WTC11 (cell line): ENCODE data around the gene TMEM131L. TPM values are rescaled to one million over a fixed set of nuclear protein-coding genes. Genes with fewer than 3 reads are reported as not detected.
A peak's percentile ranks its signal among the peaks of the same experiment; 100 is the strongest.

Experiments
- ATAC-seq: fragments of 200-7000 bp; cut with Tn5 transposase; 2 replicates; pipeline ENCODE4 v1.10.0; 2021; ENCODE audit warnings: mild to moderate bottlenecking, moderate library complexity
- CTCF ChIA-PET: fragments of 300-600 bp; sonication (Branson Sonifier 250); formaldehyde crosslinking; loops from one replicate; lab custom pipeline; 2021; ENCODE audit warnings: antibody characterized with exemption; lab: Charles Lee
- POLR2A ChIA-PET: fragments of 350-600 bp; sonication (Branson Sonifier 250); formaldehyde crosslinking; loops from one replicate; lab custom pipeline; 2021; ENCODE audit warnings: antibody characterized with exemption; lab: Charles Lee
- DNase-seq: peaks from one replicate; pipeline ENCODE4 v3.0.0; 2021; ENCODE audit warnings: low spot score
- H3K27ac Mint-ChIP-seq: 2 replicates; pipeline ENCODE4 v1.8.0; 2021; ENCODE audit warnings: mixed read lengths
- H3K27me3 Mint-ChIP-seq: 2 replicates; pipeline ENCODE4 v1.8.0; 2021; ENCODE audit warnings: low read depth, mild to moderate bottlenecking, moderate library complexity, mixed read lengths
- H3K36me3 Mint-ChIP-seq: 2 replicates; pipeline ENCODE4 v1.8.0; 2021; ENCODE audit warnings: mixed read lengths
- H3K4me1 Mint-ChIP-seq: 2 replicates; pipeline ENCODE4 v1.8.0; 2022; ENCODE audit warnings: mixed read lengths
- H3K4me3 Mint-ChIP-seq: 2 replicates; pipeline ENCODE4 v1.8.0; 2021; ENCODE audit warnings: mild to moderate bottlenecking, moderate library complexity, mixed read lengths
- H3K9me3 Mint-ChIP-seq: 2 replicates; pipeline ENCODE4 v1.8.0; 2021; ENCODE audit warnings: mixed read lengths
- AFF4 ChIP-seq: sonication (generic); formaldehyde crosslinking; IDR thresholded peaks from 2 replicates; pipeline ENCODE4 v1.8.1; 2023; ENCODE audit warnings: mild to moderate bottlenecking, missing genetic modification reagents, borderline replicate concordance
- ESRRA ChIP-seq: sonication (generic); formaldehyde crosslinking; IDR thresholded peaks from 2 replicates; pipeline ENCODE4 v1.8.1; 2022; ENCODE audit warnings: mild to moderate bottlenecking, missing genetic modification reagents, borderline replicate concordance
- ETV6 ChIP-seq: sonication (generic); formaldehyde crosslinking; IDR thresholded peaks from 2 replicates; pipeline ENCODE4 v1.8.1; 2022; ENCODE audit warnings: mild to moderate bottlenecking, missing genetic modification reagents
- GTF2I ChIP-seq: fragments of 250-450 bp; sonication (Bioruptor Pico); conservative IDR thresholded peaks from 2 replicates; pipeline ENCODE4 v1.4.0; 2021; ENCODE audit warnings: mild to moderate bottlenecking
- IRF2 ChIP-seq: sonication (generic); formaldehyde crosslinking; IDR thresholded peaks from 2 replicates; pipeline ENCODE4 v1.8.0; 2022; ENCODE audit warnings: low read depth, missing genetic modification reagents, borderline replicate concordance
- JUN ChIP-seq: sonication (generic); formaldehyde crosslinking; IDR thresholded peaks from 2 replicates; pipeline ENCODE4 v1.8.0; 2023; ENCODE audit warnings: mild to moderate bottlenecking, missing genetic modification reagents
- MYBL2 ChIP-seq: sonication (generic); formaldehyde crosslinking; IDR thresholded peaks from 2 replicates; pipeline ENCODE4 v1.8.1; 2023; ENCODE audit warnings: mild to moderate bottlenecking, moderate library complexity, missing genetic modification reagents
- NFYB ChIP-seq: sonication (generic); formaldehyde crosslinking; conservative IDR thresholded peaks from 2 replicates; pipeline ENCODE4 v1.8.0; 2022; ENCODE audit warnings: low read depth, missing genetic modification reagents
- NR1H2 ChIP-seq: sonication (generic); formaldehyde crosslinking; IDR thresholded peaks from 2 replicates; pipeline ENCODE4 v1.9.0; 2021; ENCODE audit warnings: mild to moderate bottlenecking, moderate library complexity, missing genetic modification reagents
- NR3C1 ChIP-seq: sonication (generic); formaldehyde crosslinking; conservative IDR thresholded peaks from 2 replicates; pipeline ENCODE4 v1.8.1; 2023; ENCODE audit warnings: low read depth, mild to moderate bottlenecking, missing genetic modification reagents
- PRRX2 ChIP-seq: fragments of 250-450 bp; sonication (Bioruptor Pico); IDR thresholded peaks from 2 replicates; pipeline ENCODE4 v1.8.0; 2021; ENCODE audit warnings: mild to moderate bottlenecking
- RELA ChIP-seq: sonication (generic); formaldehyde crosslinking; IDR thresholded peaks from 2 replicates; pipeline ENCODE4 v1.8.1; 2022; ENCODE audit warnings: missing genetic modification reagents, mild to moderate bottlenecking, borderline replicate concordance
- STAT6 ChIP-seq: sonication (generic); formaldehyde crosslinking; conservative IDR thresholded peaks from 2 replicates; pipeline ENCODE4 v1.8.1; 2023; ENCODE audit warnings: mild to moderate bottlenecking, low read depth, missing genetic modification reagents, moderate library complexity
- TEAD4 ChIP-seq: sonication (generic); formaldehyde crosslinking; IDR thresholded peaks from 2 replicates; pipeline ENCODE4 v1.8.0; 2022; ENCODE audit warnings: mild to moderate bottlenecking, missing genetic modification reagents
- ZNF138 ChIP-seq: sonication (generic); formaldehyde crosslinking; conservative IDR thresholded peaks from 2 replicates; pipeline ENCODE4 v1.8.1; 2022; ENCODE audit warnings: mild to moderate bottlenecking, moderate library complexity, missing genetic modification reagents
- ZNF219 ChIP-seq: sonication (generic); formaldehyde crosslinking; IDR thresholded peaks from 2 replicates; pipeline ENCODE4 v1.8.0; 2023; ENCODE audit warnings: missing genetic modification reagents, mild to moderate bottlenecking, borderline replicate concordance
- ZNF416 ChIP-seq: fragments of 250-450 bp; sonication (Bioruptor Pico); IDR thresholded peaks from 2 replicates; pipeline ENCODE4 v1.9.0; 2021; ENCODE audit warnings: mild to moderate bottlenecking, inconsistent platforms
- total RNA-seq: library from RNA; stranded (reverse); gene quantifications from 3 replicates; pipeline ENCODE4 v1.2.3, GENCODE V29; 2021
- TF ChIP-seq, protein P1 (sequence below): sonication (generic); formaldehyde crosslinking; IDR thresholded peaks from 2 replicates; pipeline ENCODE4 v1.8.0; 2023; ENCODE audit warnings: missing genetic modification reagents, mild to moderate bottlenecking, borderline replicate concordance
- TF ChIP-seq, protein P2 (sequence below): sonication (generic); formaldehyde crosslinking; IDR thresholded peaks from 2 replicates; pipeline ENCODE4 v1.8.1; 2023; ENCODE audit warnings: mild to moderate bottlenecking, missing genetic modification reagents
- TF ChIP-seq, protein P3 (sequence below): sonication (generic); formaldehyde crosslinking; IDR thresholded peaks from 2 replicates; pipeline ENCODE4 v1.8.0; 2022; ENCODE audit warnings: mild to moderate bottlenecking, missing genetic modification reagents

TMEM131L gene
- total RNA-seq, 1 experiment from 2014 or later: 26.7 TPM

DNA sequence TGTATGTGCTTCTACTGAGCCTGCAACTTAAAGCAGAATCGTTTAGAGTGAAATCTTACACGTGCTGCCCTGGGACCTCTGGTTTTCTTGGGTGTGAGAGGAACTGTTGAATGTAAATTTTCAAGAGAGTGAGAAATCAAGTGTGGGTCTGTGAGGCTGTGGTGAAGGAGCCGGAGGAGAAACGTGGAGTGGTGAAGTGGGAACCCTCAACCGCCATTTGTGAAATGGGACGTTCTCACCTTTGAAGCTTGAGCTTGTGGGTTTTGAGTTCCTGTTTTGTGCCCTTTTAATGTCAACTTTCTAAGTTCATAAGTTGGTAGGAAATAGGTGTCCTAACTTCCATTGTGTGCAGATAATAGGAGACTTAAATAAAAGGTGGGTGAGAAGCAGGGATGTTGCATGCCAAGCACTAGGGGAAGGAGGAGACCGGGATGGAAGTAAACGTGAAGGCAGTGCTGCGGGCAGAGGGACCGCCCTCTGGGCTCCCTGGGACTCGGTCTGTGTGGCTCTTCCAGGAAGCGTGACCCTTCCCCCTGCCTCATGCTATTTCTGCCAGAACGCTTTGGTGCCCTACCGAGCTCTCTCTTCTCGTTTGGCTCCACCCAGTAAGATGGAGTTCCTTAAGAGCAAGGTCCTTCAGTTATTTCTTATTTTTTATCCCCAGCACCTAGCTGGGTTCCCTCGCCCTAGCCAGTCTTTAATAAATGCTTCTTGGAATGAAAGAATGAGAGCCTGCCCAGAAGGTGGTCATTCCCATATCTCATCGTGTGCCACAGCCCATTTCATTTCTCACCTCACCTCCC is 56.0 kb downstream of the TMEM131L start:
- no peak overlapping the region for H3K4me3 Mint-ChIP-seq
- no peak for TF ChIP-seq ESRRA (CRISPR knock-in tag)
- no peak for TF ChIP-seq STAT6 (CRISPR knock-in tag)
- no peak for TF ChIP-seq NFYB
- no peak for TF ChIP-seq IRF2 (CRISPR knock-in tag)
- no peak for TF ChIP-seq GTF2I (CRISPR knock-in tag)
- no peak for TF ChIP-seq AFF4 (CRISPR knock-in tag)
- TF ChIP-seq RELA (CRISPR knock-in tag): no peak
- TF ChIP-seq ZNF416 (CRISPR knock-in tag): no peak
- no peak for TF ChIP-seq NR1H2
- TF ChIP-seq, protein P1, sequence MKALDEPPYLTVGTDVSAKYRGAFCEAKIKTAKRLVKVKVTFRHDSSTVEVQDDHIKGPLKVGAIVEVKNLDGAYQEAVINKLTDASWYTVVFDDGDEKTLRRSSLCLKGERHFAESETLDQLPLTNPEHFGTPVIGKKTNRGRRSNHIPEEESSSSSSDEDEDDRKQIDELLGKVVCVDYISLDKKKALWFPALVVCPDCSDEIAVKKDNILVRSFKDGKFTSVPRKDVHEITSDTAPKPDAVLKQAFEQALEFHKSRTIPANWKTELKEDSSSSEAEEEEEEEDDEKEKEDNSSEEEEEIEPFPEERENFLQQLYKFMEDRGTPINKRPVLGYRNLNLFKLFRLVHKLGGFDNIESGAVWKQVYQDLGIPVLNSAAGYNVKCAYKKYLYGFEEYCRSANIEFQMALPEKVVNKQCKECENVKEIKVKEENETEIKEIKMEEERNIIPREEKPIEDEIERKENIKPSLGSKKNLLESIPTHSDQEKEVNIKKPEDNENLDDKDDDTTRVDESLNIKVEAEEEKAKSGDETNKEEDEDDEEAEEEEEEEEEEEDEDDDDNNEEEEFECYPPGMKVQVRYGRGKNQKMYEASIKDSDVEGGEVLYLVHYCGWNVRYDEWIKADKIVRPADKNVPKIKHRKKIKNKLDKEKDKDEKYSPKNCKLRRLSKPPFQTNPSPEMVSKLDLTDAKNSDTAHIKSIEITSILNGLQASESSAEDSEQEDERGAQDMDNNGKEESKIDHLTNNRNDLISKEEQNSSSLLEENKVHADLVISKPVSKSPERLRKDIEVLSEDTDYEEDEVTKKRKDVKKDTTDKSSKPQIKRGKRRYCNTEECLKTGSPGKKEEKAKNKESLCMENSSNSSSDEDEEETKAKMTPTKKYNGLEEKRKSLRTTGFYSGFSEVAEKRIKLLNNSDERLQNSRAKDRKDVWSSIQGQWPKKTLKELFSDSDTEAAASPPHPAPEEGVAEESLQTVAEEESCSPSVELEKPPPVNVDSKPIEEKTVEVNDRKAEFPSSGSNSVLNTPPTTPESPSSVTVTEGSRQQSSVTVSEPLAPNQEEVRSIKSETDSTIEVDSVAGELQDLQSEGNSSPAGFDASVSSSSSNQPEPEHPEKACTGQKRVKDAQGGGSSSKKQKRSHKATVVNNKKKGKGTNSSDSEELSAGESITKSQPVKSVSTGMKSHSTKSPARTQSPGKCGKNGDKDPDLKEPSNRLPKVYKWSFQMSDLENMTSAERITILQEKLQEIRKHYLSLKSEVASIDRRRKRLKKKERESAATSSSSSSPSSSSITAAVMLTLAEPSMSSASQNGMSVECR (CRISPR knock-in tag): no peak
- no peak for TF ChIP-seq JUN (CRISPR knock-in tag)
- no peak for TF ChIP-seq NR3C1 (CRISPR knock-in tag)
- no peak for TF ChIP-seq MYBL2 (CRISPR knock-in tag)
- ATAC-seq (peak; percentile 85), DNase-seq (no peak)
- POLR2A ChIA-PET: interaction anchor here (1.3 kb wide), 1 partner anchor 56 kb away, joined by 3 read pairs; the partner anchor contains the start of gene TMEM131L
- H3K27me3 Mint-ChIP-seq: no peaks in the 10 kb centered on the region
- 0 out of 2 replicates have a peak overlapping the region, but pooled peaks have one; percentile 48 for H3K27ac Mint-ChIP-seq
- H3K4me1 Mint-ChIP-seq: peaks cover 51% of the 10 kb centered on the region
- peaks cover 3% of the 10 kb centered on the region for H3K36me3 Mint-ChIP-seq
- peaks cover 4% of the 10 kb centered on the region for H3K9me3 Mint-ChIP-seq
- CTCF ChIA-PET: interaction anchor here (2.0 kb wide), 1 partner anchor 178 kb away, joined by 6 read pairs; the partner anchor contains the start of gene MND1

GRCh38 chr4:153522802-153523094 is 56.6 kb downstream of the TMEM131L start:
- CTCF ChIA-PET: interaction anchor here (1.0 to 2.0 kb wide), 3 partner anchors 12 to 179 kb away, joined by 3 to 10 read pairs (median 6); partner anchors contain the start of gene MND1
- no peak for DNase-seq
- Mint-ChIP-seq H3K9me3 (peaks cover 4% of the 10 kb centered on the region), H3K4me3 (no peak overlapping the region), H3K4me1 (peaks cover 49% of the 10 kb centered on the region), H3K36me3 (peaks cover 6% of the 10 kb centered on the region), H3K27ac (peak overlapping the region; percentile 48; the same call in 1 of the 2 replicates), H3K27me3 (no peaks in the 10 kb centered on the region)
- POLR2A ChIA-PET: interaction anchor here (1.3 kb wide), 1 partner anchor 57 kb away, joined by 3 read pairs; the partner anchor contains the start of gene TMEM131L
- peak; percentile 31 for ATAC-seq
- TF ChIP-seq PRRX2 (CRISPR knock-in tag) (no peak), IRF2 (CRISPR knock-in tag) (no peak), ETV6 (CRISPR knock-in tag) (no peak), TEAD4 (CRISPR knock-in tag) (no peak), ZNF138 (CRISPR knock-in tag) (no peak), ZNF219 (CRISPR knock-in tag) (no peak)
- TF ChIP-seq, protein P2, sequence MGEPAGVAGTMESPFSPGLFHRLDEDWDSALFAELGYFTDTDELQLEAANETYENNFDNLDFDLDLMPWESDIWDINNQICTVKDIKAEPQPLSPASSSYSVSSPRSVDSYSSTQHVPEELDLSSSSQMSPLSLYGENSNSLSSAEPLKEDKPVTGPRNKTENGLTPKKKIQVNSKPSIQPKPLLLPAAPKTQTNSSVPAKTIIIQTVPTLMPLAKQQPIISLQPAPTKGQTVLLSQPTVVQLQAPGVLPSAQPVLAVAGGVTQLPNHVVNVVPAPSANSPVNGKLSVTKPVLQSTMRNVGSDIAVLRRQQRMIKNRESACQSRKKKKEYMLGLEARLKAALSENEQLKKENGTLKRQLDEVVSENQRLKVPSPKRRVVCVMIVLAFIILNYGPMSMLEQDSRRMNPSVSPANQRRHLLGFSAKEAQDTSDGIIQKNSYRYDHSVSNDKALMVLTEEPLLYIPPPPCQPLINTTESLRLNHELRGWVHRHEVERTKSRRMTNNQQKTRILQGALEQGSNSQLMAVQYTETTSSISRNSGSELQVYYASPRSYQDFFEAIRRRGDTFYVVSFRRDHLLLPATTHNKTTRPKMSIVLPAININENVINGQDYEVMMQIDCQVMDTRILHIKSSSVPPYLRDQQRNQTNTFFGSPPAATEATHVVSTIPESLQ (CRISPR knock-in tag): no peak
- TF ChIP-seq, protein P3, sequence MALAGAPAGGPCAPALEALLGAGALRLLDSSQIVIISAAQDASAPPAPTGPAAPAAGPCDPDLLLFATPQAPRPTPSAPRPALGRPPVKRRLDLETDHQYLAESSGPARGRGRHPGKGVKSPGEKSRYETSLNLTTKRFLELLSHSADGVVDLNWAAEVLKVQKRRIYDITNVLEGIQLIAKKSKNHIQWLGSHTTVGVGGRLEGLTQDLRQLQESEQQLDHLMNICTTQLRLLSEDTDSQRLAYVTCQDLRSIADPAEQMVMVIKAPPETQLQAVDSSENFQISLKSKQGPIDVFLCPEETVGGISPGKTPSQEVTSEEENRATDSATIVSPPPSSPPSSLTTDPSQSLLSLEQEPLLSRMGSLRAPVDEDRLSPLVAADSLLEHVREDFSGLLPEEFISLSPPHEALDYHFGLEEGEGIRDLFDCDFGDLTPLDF (CRISPR knock-in tag): no peak
